OCI-LY1 (cell line): Measurements from ENCODE around the gene RPL38.

Experiments
- EZH2 ChIP-seq: fragments of 200-600 bp; sonication (generic), shearing (Covaris generic); IDR thresholded peaks from 2 replicates; pipeline ENCODE4 v1.8.0; 2017; ENCODE audit warnings: borderline replicate concordance, mixed run types, mild to moderate bottlenecking, antibody characterized with exemption, low read length, moderate library complexity, mixed read lengths
- TF ChIP-seq, protein P1 (sequence below): fragments of 200-600 bp; sonication (generic), shearing (Covaris generic); IDR thresholded peaks from 2 replicates; pipeline ENCODE4 v1.5.1; 2017; ENCODE audit warnings: mild to moderate bottlenecking, antibody characterized with exemption, low read length, moderate library complexity, mixed read lengths

DNA sequence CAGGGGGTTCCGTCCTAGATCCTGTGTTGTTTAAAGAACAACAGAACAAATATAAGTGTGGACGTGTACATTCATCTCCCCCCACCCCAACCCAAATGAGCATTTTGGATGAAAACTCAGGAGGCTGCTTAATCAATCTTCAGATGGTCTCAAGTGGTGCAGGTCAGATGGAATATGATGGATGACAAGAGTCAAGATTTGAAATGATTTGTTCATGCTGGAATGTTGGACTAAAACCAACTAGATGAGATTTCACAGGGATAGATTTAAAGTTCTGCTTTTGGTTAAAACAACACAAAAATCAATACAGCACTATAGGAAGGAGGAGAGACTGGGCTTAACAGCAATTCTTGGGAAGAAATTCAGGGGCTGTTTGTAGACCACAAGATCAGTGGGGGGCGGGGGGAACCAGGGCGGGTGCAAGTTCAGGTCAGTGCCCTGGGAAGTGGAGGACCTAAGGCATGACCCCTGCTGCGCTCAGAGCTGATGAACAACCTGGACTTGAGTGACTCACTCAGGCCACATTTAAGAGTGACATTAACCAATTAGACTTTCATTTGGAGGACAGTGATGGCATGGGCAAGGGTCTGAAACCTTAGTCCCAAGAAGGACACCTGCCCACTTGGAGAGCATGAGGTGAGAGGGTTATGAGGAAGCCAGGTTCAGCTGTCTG lies 25.0 kb downstream of the RPL38 start:
- TF ChIP-seq, protein P1, sequence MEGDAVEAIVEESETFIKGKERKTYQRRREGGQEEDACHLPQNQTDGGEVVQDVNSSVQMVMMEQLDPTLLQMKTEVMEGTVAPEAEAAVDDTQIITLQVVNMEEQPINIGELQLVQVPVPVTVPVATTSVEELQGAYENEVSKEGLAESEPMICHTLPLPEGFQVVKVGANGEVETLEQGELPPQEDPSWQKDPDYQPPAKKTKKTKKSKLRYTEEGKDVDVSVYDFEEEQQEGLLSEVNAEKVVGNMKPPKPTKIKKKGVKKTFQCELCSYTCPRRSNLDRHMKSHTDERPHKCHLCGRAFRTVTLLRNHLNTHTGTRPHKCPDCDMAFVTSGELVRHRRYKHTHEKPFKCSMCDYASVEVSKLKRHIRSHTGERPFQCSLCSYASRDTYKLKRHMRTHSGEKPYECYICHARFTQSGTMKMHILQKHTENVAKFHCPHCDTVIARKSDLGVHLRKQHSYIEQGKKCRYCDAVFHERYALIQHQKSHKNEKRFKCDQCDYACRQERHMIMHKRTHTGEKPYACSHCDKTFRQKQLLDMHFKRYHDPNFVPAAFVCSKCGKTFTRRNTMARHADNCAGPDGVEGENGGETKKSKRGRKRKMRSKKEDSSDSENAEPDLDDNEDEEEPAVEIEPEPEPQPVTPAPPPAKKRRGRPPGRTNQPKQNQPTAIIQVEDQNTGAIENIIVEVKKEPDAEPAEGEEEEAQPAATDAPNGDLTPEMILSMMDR: no peak
- no peak for TF ChIP-seq EZH2
